Liver (tissue), 9 donors: ENCODE results near the gene TMEM63A. TPM values are rescaled to one million over a fixed set of nuclear protein-coding genes. Genes with fewer than 3 reads are reported as not detected.
A peak's percentile ranks its signal among the peaks of the same experiment; 100 is the strongest.
"Not testable (repeated sequence)": the region's sequence is repeated elsewhere in the genome, so short reads cannot be mapped to it uniquely, and the experiment has no call there.

Experiments
- DNase-seq: peaks from one replicate; pipeline ENCODE4 v3.0.0-alpha.2; 2017; ENCODE audit warnings: low spot score
- H3K27ac ChIP-seq, 2 donors: one replicate each; pipeline ENCODE4 v1.7.0; 2013; ENCODE audit warnings: inconsistent platforms in 2 of 2, low read length in 2 of 2, control low read depth in 1 of 2, low read depth in 1 of 2, mild to moderate bottlenecking in 1 of 2
- H3K27me3 ChIP-seq, 4 donors: one replicate each; pipeline versions ENCODE4 v1.6.1 to v1.7.0; 2013; ENCODE audit warnings: low read length in 3 of 4, inconsistent platforms in 1 of 4, mild to moderate bottlenecking in 1 of 4, moderate library complexity in 1 of 4; ENCODE audit not compliant: control insufficient read depth in 4 of 4, insufficient read depth in 4 of 4
- H3K36me3 ChIP-seq, 4 donors: one replicate each; pipeline versions ENCODE4 v1.6.1 to v1.7.0; 2013; ENCODE audit warnings: low read length in 3 of 4, mild to moderate bottlenecking in 3 of 4, low read depth in 1 of 4, moderate library complexity in 1 of 4; ENCODE audit not compliant: control insufficient read depth in 4 of 4, insufficient read depth in 3 of 4
- H3K4me1 ChIP-seq, 4 donors: one replicate each; pipeline versions ENCODE4 v1.6.1 to v1.7.0; 2013; ENCODE audit warnings: low read length in 3 of 4, mild to moderate bottlenecking in 3 of 4, moderate library complexity in 1 of 4; ENCODE audit not compliant: control insufficient read depth in 4 of 4, insufficient read depth in 4 of 4
- H3K4me3 ChIP-seq, 3 donors: one replicate each; pipeline versions ENCODE4 v1.6.1 to v1.7.0; 2013; ENCODE audit warnings: low read length in 3 of 3, control low read depth in 1 of 3, low read depth in 1 of 3, mild to moderate bottlenecking in 1 of 3
- H3K9ac ChIP-seq, 2 donors: one replicate each; pipeline ENCODE4 v1.7.0; 2013; ENCODE audit warnings: low read length in 2 of 2, mild to moderate bottlenecking in 2 of 2, moderate library complexity in 2 of 2, control low read depth in 1 of 2, low read depth in 1 of 2
- H3K9me3 ChIP-seq, 4 donors: one replicate each; pipeline versions ENCODE4 v1.6.1 to v1.7.0; 2013; ENCODE audit warnings: low read length in 3 of 4; ENCODE audit not compliant: control insufficient read depth in 4 of 4
- CTCF ChIP-seq: fragments of 150-350 bp; IDR thresholded peaks from 2 replicates; pipeline ENCODE4 v1.5.1; 2017; ENCODE audit warnings: improper control_type of control experiment, low read depth, low read length; ENCODE audit not compliant: missing input control
- FOXA1 ChIP-seq: IDR thresholded peaks from 2 replicates; pipeline ENCODE4 v1.6.1; 2016; ENCODE audit warnings: antibody characterized with exemption
- FOXA2 ChIP-seq: IDR thresholded peaks from 2 replicates; pipeline ENCODE4 v1.6.1; 2016; ENCODE audit warnings: antibody characterized with exemption
- GABPA ChIP-seq, 2 donors: IDR thresholded peaks in 1 of 2; conservative IDR thresholded peaks in 1 of 2; 2 replicates each; pipeline ENCODE4 v1.6.1; 2016; ENCODE audit warnings: antibody characterized with exemption in 2 of 2, mild to moderate bottlenecking in 1 of 2, moderate library complexity in 1 of 2
- HNF4A ChIP-seq, 2 donors: conservative IDR thresholded peaks; 2 replicates each; pipeline ENCODE4 v1.6.1; 2016; ENCODE audit warnings: antibody characterized with exemption in 2 of 2, mild to moderate bottlenecking in 2 of 2
- HNF4G ChIP-seq: IDR thresholded peaks from 2 replicates; pipeline ENCODE4 v1.6.1; 2016; ENCODE audit warnings: antibody characterized with exemption
- JUND ChIP-seq, 2 donors: IDR thresholded peaks; 2 replicates each; pipeline ENCODE4 v1.6.1; 2016; ENCODE audit warnings: antibody characterized with exemption in 2 of 2
- MAX ChIP-seq: IDR thresholded peaks from 2 replicates; pipeline ENCODE4 v1.6.1; 2016; ENCODE audit warnings: antibody characterized with exemption
- RAD21 ChIP-seq, 2 donors: IDR thresholded peaks; 2 replicates each; pipeline ENCODE4 v1.6.1; 2016; ENCODE audit warnings: antibody characterized with exemption in 2 of 2, mild to moderate bottlenecking in 2 of 2
- RXRA ChIP-seq, 2 donors: IDR thresholded peaks; 2 replicates each; pipeline ENCODE4 v1.6.1; 2017 to 2018; ENCODE audit warnings: antibody characterized with exemption in 2 of 2, mild to moderate bottlenecking in 1 of 2
- TAF1 ChIP-seq: conservative IDR thresholded peaks from 2 replicates; pipeline ENCODE4 v1.6.1; 2016; ENCODE audit warnings: antibody characterized with exemption, mild to moderate bottlenecking
- YY1 ChIP-seq: IDR thresholded peaks from 2 replicates; pipeline ENCODE4 v1.6.1; 2016; ENCODE audit warnings: antibody characterized with exemption, mild to moderate bottlenecking
- WGBS: extraction: QIAGEN DNeasy Blood & Tissue Kit; methylation state at CpG from one replicate; pipeline ENCODE4 v1.1.7; 2013; 5-methylcytosine and 5-hydroxymethylcytosine counted together
- polyA plus RNA-seq, 2 donors: library from polyadenylated mRNA; stranded (reverse) in 1 of 2; unstranded in 1 of 2; fragments of 200-250 nt in 1 of 2; fragments of >200 nt in 1 of 2; fragmentation: Nextera tagmentation in 1 of 2; extraction: Ambion mirVana in 1 of 2; gene quantifications; one replicate each; pipeline versions ENCODE4 v1.2.1 to v1.2.3, GENCODE V29; 2013 to 2015
- total RNA-seq, 2 donors: library from RNA; depleted of rRNA; stranded (reverse); fragments of >200 nt; gene quantifications; one replicate each; pipeline ENCODE4 v1.2.3, GENCODE V29; 2014
- TF ChIP-seq, protein P1 (sequence below): IDR thresholded peaks from 2 replicates; pipeline ENCODE4 v1.6.1; 2016; ENCODE audit warnings: antibody characterized with exemption, mild to moderate bottlenecking
- TF ChIP-seq, protein P2 (sequence below): IDR thresholded peaks from 2 replicates; pipeline ENCODE4 v1.6.1; 2016; ENCODE audit warnings: antibody characterized with exemption
- donor health status: healthy.
- donor health status: healthy.
- donor health status: healthy.
- donor health status: healthy.
- donor health status: healthy.

TMEM63A gene
- total and polyA plus RNA-seq, 4 donors, result 9.6 to 54.0 (median 11.6) TPM

GRCh38 chr1:225888289-225888897 is 6.2 kb upstream of the TMEM63A start:
- no peak for TF ChIP-seq GABPA (IDR thresholded peaks at IDR 0.05 in 1 of 2, conservative IDR thresholded peaks at IDR 0.05 in 1 of 2)
- TF ChIP-seq FOXA2, result no peak
- no peak for TF ChIP-seq JUND (IDR thresholded peaks at IDR 0.05)
- TF ChIP-seq CTCF, result no peak
- no peak for TF ChIP-seq HNF4G
- no peak for TF ChIP-seq TAF1
- no peak for TF ChIP-seq RXRA (IDR thresholded peaks at IDR 0.05)
- TF ChIP-seq RAD21 (IDR thresholded peaks at IDR 0.05), result no peak
- TF ChIP-seq, protein P1, sequence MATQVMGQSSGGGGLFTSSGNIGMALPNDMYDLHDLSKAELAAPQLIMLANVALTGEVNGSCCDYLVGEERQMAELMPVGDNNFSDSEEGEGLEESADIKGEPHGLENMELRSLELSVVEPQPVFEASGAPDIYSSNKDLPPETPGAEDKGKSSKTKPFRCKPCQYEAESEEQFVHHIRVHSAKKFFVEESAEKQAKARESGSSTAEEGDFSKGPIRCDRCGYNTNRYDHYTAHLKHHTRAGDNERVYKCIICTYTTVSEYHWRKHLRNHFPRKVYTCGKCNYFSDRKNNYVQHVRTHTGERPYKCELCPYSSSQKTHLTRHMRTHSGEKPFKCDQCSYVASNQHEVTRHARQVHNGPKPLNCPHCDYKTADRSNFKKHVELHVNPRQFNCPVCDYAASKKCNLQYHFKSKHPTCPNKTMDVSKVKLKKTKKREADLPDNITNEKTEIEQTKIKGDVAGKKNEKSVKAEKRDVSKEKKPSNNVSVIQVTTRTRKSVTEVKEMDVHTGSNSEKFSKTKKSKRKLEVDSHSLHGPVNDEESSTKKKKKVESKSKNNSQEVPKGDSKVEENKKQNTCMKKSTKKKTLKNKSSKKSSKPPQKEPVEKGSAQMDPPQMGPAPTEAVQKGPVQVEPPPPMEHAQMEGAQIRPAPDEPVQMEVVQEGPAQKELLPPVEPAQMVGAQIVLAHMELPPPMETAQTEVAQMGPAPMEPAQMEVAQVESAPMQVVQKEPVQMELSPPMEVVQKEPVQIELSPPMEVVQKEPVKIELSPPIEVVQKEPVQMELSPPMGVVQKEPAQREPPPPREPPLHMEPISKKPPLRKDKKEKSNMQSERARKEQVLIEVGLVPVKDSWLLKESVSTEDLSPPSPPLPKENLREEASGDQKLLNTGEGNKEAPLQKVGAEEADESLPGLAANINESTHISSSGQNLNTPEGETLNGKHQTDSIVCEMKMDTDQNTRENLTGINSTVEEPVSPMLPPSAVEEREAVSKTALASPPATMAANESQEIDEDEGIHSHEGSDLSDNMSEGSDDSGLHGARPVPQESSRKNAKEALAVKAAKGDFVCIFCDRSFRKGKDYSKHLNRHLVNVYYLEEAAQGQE, result no peak
- no peak for TF ChIP-seq MAX
- TF ChIP-seq YY1, result no peak
- no peak for TF ChIP-seq FOXA1
- TF ChIP-seq, protein P2, sequence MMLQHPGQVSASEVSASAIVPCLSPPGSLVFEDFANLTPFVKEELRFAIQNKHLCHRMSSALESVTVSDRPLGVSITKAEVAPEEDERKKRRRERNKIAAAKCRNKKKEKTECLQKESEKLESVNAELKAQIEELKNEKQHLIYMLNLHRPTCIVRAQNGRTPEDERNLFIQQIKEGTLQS, result no peak
- TF ChIP-seq HNF4A (conservative IDR thresholded peaks at IDR 0.05), result no peak
- no peak for DNase-seq
- peak overlapping the region in 1 of 2 donors; percentile 20 for H3K27ac ChIP-seq
- H3K9me3 ChIP-seq, result no peaks in the 10 kb centered on the region
- no peak overlapping the region for H3K9ac ChIP-seq
- 84% methylated on average over 18 of the region's 18 CpGs for WGBS
- peaks cover 24 to 51% (median 40%) of the 10 kb centered on the region in 4 donors for H3K4me1 ChIP-seq
- H3K36me3 ChIP-seq, result no peaks in the 10 kb centered on the region
- no peak overlapping the region for H3K4me3 ChIP-seq
- no peaks in the 10 kb centered on the region for H3K27me3 ChIP-seq

DNA sequence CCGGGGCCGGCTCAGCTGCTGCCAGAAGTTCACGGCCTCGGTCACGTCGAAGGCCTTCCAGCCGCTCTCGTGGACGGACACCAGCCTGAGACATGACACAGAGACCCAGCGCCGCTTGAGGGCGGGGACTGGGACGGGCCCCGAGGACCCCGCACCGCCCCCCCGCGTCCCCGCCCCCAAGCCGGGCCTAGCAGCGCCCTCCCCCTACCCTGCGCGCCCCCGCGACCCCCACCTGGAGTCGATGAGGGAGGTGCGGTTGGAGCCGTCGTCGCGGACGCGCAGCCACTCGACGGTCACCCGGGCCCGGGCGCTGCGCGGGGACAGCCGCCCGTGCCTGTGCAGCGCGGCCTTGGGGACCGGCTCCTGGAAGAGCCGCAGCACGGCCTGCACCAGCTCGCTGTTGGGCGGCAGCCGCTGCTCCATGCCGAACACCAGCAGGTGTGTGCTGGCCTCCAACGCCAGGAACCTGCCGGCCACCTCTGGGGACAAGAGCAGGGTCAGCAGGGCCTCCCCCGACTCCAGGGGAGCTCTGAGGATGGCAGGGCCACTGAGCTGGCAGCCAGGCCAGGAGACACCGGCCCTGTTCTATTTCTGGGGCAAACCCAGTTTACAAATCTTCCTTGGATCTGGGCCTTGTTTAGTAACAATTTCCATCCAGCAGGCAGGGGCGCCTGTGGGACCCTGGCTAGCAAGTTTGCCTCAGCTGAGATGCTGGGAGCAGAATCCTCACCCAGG is 5.5 kb upstream of the TMEM63A start:
- H3K36me3 ChIP-seq, H3K4me3 ChIP-seq, H3K9ac ChIP-seq, DNase-seq, H3K27me3 ChIP-seq, H3K9me3 ChIP-seq: not testable (repeated sequence)
- Histone ChIP-seq H3K4me1 (peaks cover 24 to 57% (median 42%) of the 10 kb centered on the region in 4 donors), H3K27ac (peak overlapping the region in 1 of 2 donors; percentile 20)
- WGBS, result 46% methylated on average over 49 of the region's 56 CpGs
